Tongue (tissue), 3 donors: ENCODE measurements around the gene OASL. TPM values are rescaled to one million over a fixed set of nuclear protein-coding genes. Genes with fewer than 3 reads are reported as not detected.

Experiments
- DNase-seq: peaks from one replicate; pipeline ENCODE4 v3.0.0-alpha.2; 2015
- small RNA-seq: library from RNA; depleted of rRNA; stranded (forward); fragments of <200 nt; gene quantifications from one replicate; pipeline ENCODE3, GENCODE V24; 2014; ENCODE audit warnings: low replicate concordance
- total RNA-seq: library from RNA; depleted of rRNA; stranded (reverse); fragments of >200 nt; gene quantifications from one replicate; pipeline ENCODE4 v1.2.3, GENCODE V29; 2014

Gene OASL
- total RNA-seq, 1 donor from 2014 or later, result 0.31 TPM

DNA sequence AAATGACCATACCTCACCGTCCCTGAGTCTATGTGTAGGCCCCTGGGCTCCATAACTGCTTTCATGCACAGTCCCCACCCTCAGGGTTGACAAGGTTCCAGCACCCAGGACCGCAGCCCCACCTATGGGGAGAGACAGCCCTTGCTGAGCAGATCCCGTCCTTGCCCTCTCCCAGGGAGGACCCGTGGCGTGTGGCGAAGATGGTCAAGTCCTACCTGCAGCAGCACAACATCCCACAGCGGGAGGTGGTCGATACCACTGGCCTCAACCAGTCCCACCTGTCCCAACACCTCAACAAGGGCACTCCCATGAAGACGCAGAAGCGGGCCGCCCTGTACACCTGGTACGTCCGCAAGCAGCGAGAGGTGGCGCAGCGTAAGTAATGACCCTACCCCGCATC lies 50.4 kb downstream of the OASL start:
- no peak for DNase-seq

DNA sequence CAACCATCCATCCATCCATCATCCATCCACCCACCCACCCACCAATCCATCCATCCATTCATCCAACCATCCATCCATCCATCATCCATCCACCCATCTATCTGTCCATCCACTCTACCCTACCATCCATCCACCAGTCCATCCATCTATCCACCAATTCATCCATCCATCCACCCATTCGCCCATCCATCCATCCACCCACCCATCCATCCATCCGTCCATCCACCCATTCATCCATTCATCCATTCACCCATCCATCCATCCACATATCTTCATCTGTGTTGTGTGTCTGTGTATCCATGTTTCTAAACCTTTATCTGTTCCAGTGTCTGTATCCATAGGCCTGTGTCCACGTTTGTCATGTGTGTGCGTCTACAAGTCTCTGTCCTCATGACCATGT lies 50.8 kb downstream of the OASL start:
- DNase-seq, result no peak

DNA sequence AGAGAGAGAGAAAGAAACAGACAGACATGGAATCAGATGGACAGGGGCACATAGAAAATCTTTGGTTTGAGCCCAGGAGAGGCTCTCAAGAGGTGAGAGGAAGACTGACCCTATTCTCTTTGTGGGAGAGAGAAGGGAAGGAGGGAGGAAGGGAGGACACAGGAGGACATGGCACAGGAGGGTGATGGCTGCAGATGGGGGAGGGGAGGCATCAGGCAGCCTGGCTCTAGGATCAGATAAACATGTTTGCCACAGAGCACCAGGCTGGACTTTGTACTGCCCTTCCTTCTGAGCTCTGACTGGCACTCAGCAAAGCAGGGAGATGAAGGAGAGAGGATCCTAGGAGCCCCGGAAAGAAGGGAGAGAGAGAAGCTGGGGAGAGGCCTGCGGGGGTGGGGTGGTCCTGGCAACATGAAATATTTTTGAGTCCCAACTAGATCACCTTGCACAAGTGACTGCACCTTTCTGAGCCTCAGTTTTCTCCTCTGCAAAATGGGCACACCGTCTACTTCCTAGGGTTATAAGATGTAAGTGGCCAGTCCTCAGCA lies 54.6 kb downstream of the OASL start:
- DNase-seq, result no peak

DNA sequence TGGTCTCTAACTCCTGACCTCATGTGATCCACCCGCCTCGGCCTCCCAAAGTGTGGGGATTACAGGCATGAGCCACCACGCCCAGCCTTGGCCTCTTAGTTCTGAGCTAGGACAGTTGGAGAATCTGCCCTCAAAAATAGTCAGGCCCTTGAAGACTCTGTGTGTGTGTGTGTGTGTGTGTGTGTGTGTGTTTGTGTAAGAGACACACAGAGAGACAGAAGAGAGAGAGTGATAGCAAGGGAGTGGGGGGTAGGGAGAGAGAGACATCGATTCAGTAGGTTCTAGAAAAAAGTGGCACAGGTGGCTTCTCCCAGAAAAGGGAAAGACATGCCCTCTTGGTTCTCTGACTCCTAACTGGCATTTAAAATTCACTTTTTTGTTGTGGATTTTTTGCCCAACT lies 55.3 kb downstream of the OASL start:
- DNase-seq, result no peak

DNA sequence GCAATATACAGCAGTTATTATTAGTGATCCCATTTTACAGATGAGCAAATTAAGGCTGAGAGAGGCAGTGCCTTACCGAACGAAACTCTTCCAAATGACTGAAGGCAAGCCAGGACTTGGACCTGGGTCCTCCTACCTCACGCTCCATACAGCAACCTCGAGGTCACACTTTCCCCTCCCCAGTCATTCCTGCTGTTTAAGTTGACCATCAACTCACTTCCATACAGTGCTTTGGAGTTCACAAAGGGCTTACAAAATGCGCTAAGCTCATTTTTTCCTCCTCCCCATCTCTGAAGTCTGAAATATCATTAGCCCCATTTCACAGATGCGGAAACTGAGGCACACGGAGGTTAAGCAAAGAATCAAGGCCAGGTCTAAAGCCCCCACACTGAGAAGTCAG lies 56.4 kb downstream of the OASL start:
- no peak for DNase-seq

DNA sequence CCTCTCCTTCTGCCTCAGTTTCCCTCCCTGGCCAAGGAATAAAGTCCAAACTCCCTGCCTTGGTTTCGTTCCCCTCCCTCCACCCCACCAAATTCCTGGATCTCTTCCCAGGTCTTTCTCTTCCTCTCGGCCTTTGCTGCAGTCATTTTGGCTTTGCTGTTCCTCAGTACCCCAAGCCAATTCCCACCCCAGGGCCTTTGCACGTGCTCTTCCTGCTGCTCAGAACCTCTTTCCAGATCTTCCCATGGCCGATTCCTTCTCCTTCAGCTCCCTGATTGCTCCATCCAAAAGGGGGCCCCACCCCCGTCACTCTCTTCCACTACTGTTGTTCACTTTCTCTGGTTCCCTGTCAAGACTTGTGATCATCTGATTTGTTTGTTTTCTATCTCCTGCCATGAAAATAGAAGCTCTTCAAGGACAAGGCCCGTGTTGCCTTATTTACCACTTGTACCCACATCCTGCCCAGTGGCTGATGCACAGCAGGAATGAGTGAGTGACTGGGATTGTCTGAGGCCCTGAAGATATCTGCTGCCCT lies 57.6 kb downstream of the OASL start:
- DNase-seq, result no peak

DNA sequence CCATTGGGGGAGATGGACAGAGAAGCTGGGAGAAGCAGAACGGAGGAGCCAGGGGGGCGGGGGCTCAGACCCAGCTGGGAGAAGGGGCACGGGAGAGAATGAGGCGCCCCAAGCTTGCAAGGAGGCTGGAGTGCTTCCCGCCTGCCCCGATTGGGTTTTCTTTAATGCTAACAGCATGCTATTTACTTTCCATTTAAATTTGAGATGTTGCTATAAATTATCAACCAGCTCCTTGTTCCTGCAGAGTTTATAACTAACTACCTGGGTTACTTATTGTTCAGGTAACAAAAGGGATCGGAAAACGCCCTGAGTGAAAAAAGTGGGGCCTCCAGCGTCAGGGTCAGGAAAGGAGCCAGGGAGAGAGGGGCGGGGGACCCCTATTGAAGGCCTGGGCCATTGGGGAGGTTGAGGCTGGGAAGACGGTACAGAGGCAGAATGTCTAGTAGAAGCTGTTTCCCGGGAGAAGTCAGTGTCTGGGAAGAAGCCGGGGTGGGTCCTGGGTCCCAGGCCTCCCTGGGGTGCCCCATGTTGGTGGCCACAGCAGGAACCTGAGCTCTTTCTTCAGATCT lies 58.2 kb downstream of the OASL start:
- no peak for DNase-seq

DNA sequence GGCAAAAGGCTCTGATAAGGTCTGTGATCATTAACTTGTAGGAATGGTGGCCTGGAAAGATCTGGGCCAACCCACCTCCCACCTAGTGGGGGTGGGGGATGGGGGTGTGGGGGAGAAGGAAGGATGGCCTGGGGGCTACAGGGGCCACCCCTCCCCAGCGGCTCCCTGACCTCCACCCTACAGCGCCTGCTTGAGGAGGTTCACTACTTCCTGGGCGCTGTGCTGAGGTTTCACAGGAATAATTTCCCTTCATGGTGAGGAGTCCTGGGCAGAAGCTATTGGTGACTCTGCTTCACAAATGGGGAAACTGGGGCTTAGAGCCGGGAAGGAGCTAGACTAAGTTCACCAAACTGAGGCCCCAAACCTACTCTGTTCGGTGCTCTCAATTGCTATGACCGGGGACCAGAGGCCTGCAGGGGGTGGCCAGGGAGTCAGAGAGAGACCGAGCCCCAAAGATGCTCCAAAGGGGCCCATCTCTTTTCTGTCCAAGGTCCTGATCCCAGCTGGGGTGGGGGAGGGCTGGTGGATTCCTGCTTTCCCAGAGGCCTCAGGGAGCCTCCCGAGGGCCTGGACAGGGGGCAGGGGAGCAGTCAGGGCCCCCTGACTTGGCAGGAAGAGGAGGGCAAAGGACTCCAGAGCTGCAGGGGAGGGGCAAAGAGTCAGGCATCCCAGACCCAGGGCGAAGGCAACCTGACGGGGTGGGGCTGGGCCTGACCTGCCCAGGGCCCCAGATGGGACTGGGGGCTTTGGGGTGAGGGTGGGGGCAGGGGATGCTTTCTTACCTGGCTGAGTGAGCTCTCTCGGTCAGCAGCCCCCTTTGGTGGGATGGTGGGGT lies 59.0 kb downstream of the OASL start:
- DNase-seq, result no peak

DNA sequence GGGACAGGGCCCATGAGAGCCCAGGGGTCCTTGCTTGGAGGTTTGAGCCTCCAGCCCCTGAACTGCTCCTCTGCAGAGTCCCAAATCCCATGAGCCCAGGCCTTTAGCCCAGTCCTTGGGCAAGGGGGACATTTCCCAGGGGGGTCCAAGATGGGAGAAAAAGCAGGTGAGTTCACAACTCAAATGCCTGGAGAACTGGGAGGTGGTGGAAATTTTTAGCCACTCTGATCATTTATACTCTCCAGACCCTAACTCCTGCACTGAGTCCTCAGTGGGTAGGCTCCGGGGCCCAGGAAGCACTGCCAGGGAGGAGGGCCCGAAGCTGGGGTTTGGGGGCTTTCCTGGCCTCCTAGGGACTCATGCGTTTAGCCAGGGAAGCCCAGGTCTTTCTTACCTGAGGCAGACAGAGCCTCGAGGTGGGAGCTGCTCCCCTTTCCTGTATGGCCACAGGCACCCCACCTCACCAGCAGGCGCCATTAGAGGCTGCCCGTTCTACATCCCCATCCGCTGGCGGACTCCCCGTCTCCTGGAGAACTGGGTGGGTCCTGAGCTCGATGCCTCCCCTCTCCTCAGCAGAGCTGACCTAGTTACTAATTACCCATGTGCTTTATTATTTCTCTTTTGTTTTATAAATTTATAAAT lies 59.7 kb downstream of the OASL start:
- no peak for DNase-seq

DNA sequence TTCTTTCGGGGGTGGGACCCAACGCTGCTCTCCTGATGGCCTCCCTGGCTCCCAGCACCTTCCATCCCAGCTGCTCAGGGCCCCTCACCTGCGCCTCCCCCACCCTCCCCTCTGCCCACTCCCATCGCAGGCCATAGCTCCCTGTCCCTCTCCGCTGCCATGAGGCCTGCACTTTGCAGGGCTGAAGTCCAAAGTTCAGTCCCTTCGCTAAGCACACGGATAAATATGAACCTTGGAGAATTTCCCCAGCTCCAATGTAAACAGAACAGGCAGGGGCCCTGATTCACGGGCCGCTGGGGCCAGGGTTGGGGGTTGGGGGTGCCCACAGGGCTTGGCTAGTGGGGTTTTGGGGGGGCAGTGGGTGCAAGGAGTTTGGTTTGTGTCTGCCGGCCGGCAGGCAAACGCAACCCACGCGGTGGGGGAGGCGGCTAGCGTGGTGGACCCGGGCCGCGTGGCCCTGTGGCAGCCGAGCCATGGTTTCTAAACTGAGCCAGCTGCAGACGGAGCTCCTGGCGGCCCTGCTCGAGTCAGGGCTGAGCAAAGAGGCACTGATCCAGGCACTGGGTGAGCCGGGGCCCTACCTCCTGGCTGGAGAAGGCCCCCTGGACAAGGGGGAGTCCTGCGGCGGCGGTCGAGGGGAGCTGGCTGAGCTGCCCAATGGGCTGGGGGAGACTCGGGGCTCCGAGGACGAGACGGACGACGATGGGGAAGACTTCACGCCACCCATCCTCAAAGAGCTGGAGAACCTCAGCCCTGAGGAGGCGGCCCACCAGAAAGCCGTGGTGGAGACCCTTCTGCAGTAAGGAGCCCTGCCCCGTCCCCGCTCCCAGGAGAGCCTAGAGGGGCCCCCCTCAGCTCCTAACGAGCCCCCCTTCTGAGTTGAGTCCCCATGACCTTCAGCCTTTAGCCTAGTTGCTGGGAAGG lies 60.5 kb downstream of the OASL start, which contains the start of gene HNF1A:
Gene HNF1A, plus strand, starts transcription at position 248 of the 924 bp plus-strand sequence. Its CDS starts 226 bp downstream, at position 474.
- DNase-seq, result no peak

DNA sequence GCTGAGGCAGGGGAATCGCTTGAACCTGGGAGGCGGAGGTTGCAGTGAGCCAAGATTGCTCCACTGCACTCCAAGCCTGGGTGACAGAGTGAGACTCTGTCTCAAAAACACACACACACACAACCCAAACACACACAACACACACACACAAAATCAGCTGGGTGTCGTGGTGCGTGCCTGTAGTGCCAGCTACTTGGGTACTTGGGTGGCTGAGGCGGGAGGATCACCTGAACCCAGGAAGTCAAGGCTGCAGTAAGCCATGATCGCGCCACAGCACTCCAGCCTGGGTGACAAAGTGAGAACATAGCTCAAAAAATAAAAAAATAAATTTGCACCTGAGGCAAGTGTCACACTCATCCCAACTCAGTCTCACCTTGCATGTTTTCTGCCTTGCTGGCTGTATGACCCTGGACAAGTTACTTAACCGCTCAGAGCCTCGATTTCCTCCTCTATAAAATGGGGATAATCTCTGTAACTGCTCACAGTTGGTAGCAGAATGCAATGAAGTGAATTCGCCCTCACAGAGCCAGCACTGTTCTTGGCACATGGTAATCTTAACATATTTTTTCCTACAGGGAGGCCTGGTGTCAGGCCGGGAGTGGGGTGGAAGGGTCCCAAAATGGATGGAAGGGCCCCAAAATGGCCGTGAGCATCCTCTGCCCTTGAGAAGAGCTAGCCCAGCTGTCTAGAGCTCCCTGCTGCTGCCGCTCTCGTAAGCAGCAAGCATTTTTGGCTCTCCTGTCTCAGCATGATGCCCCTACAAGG lies 61.3 kb downstream of the OASL start:
- no peak for DNase-seq

DNA sequence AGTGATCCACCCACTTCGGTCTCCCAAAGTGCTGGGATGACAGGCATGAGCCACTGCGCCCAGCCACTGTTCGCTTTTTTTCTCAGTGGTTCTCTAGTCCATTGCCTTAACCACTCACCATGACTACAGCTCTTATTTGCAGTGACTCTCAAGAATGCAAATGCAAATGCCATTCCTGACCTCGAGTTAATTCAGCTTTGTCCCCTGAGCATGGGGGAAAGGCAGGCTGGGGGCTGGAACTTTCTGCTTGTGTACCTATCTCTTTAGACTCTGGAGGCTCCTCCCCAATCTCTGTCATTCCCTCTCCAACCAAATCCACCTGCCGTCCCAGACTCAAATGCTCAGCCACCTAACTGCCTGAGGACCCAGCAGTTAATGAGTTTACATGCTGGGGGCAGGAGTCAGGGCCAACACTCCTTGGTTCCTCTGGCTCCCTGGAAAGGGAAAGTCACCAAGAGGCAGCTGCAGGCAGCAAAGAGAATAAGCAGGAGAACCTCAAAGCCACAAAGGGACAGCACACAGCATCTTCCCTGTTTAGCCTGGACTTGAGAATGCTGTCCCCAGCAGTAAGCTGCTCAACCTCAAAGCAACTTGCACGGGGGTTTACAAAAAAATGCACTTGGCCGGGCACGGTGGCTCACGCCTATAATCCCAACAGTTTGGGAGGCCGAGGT lies 66.0 kb downstream of the OASL start:
- DNase-seq, result no peak

DNA sequence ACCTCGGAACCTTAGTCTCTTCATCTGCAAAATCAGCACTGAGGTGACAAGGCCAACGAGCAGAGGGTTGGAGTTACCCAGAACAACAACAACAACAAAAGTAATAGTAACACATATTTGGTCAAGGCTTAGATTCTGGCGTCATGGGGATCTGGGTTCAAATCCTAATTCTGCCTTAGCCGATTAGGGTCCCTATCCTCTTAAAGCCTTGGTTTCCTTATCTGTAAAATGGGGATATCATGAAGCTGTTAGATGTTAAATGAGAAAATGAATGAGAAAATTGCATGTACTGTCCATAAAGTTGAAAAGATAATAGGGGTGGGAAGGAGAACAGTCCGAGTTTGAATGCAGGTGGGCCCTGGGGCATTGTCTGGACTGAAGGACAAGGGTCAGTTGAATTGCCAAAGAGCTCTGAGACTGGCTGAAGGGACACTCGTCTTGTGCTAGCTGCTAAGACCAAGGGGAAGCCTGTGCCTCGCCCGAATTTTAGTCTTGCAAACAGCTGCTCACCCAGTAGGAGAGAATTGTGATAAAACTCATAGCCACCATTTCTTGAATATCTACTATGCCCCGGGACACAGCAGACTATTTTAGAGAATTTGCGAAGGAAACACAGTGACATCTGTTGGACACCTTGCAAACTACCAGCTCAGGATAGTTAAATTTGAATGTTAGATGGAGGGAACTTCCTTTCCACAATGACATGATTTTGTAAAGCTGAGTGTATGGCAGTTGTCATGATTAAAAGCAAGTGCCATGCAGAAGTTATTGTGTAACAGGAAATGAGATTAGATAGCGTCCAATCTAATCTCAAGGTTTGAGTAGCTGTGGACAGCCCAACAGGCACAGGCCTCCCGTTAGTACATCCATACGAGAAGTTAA lies 67.5 kb downstream of the OASL start:
- peak; percentile 82 for DNase-seq

DNA sequence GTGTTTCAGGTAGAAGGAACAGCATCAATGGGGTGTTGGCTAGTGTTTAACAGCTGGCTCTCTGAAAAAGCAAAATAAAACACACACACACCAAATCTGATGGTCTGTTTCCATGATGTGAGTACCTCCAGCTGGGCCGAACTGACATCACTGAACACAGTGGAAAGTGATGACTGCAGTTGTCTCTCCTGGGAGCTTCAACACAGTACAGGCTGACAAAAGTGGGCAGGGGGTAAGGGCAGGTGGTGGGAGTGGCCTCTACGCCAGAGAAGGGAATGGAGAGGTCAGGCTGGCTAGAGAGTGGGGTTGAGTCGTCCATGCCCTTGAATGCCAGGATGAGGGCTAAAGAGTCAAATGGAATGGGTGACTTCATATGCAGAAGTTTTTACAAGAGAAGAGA lies 68.7 kb downstream of the OASL start:
- DNase-seq, result no peak

Small RNA genes within 50 kb of the gene (small RNA-seq; reads per million reads assigned to genes)
- not detected for gene AC079602.2

Other genes with a start within 250 kb of the OASL start
- 15.9 TPM for gene SPPL3, start 134.9 kb downstream of the OASL start, total RNA-seq
- not detected for gene HNF1A, start 60.7 kb downstream of the OASL start, total RNA-seq
- gene C12orf43, start 22.8 kb downstream of the OASL start, total RNA-seq, result 8.9 TPM
- 2.3 TPM for gene P2RX7, start 93.6 kb upstream of the OASL start, total RNA-seq
- 11.4 TPM for gene P2RX4, start 170.9 kb upstream of the OASL start, total RNA-seq